Measurements from ENCODE around the gene SNX7.

- TF ChIP-seq CTCF (IDR thresholded peaks at IDR 0.05; ENCODE audit: low read depth, low read length), result no peak
- no peak for TF ChIP-seq EZH2phosphoT487 (IDR thresholded peaks at IDR 0.05; ENCODE audit: low read depth)
These were observed 12.7 kb downstream of the SNX7 start for GRCh38 chr1:98674075-98674781.

Data from OCI-LY3 (cell line).